HepG2 (cell line): ENCODE measurements around the gene ADM. TPM values are rescaled to one million over a fixed set of nuclear protein-coding genes. Genes with fewer than 3 reads are reported as not detected.

Experiments
- CCAR2 ChIP-seq: fragments of 200-400 bp; formaldehyde crosslinking; optimal IDR thresholded peaks from 2 replicates; pipeline ENCODE3; 2018; ENCODE audit warnings: low read depth, mild to moderate bottlenecking, low read length, moderate library complexity
- GFI1 ChIP-seq: sonication (generic); formaldehyde crosslinking; IDR thresholded peaks from 2 replicates; pipeline ENCODE4 v1.5.0; 2020; ENCODE audit warnings: missing genetic modification reagents, mild to moderate bottlenecking, borderline replicate concordance
- HNRNPLL ChIP-seq: fragments of 200-400 bp; formaldehyde crosslinking; IDR thresholded peaks from 2 replicates; pipeline ENCODE4 v1.6.1; 2017; ENCODE audit warnings: mild to moderate bottlenecking, low read depth, low read length; ENCODE audit not compliant: poor library complexity, severe bottlenecking
- IRF2 ChIP-seq: IDR thresholded peaks from 2 replicates; pipeline ENCODE4 v1.6.1; 2018; ENCODE audit warnings: missing genetic modification reagents, missing compliant biosample characterization
- ISX ChIP-seq: sonication (generic); formaldehyde crosslinking; conservative IDR thresholded peaks from 2 replicates; pipeline ENCODE4 v1.5.0; 2020; ENCODE audit warnings: missing genetic modification reagents
- NFATC3 ChIP-seq: sonication (generic); formaldehyde crosslinking; IDR thresholded peaks from 2 replicates; pipeline ENCODE4 v1.5.1; 2020; ENCODE audit warnings: mild to moderate bottlenecking, missing genetic modification reagents
- SNRNP70 ChIP-seq: fragments of 200-400 bp; formaldehyde crosslinking; IDR thresholded peaks from 2 replicates; pipeline ENCODE4 v1.6.1; 2017; ENCODE audit warnings: mild to moderate bottlenecking, low read depth, low read length, moderate library complexity
- SRSF4 ChIP-seq: fragments of 200-400 bp; formaldehyde crosslinking; IDR thresholded peaks from one replicate; pipeline ENCODE4 v1.6.1; 2018; ENCODE audit warnings: mild to moderate bottlenecking, low read depth, low read length, moderate library complexity; ENCODE audit not compliant: poor library complexity, severe bottlenecking
- SSRP1 ChIP-seq: IDR thresholded peaks from 2 replicates; pipeline ENCODE4 v1.6.1; 2016; ENCODE audit warnings: control low read depth
- TEAD3 ChIP-seq: optimal IDR thresholded peaks from 2 replicates; pipeline ENCODE3; 2016; ENCODE audit warnings: borderline replicate concordance
- ZBTB7B ChIP-seq: sonication (generic); formaldehyde crosslinking; IDR thresholded peaks from 2 replicates; pipeline ENCODE4 v1.4.0; 2020; ENCODE audit warnings: missing genetic modification reagents
- ZMAT3 ChIP-seq: sonication (generic); formaldehyde crosslinking; conservative IDR thresholded peaks from 2 replicates; pipeline ENCODE4 v1.7.0; 2021; ENCODE audit warnings: missing genetic modification reagents
- ZNF207 ChIP-seq: fragments of 450-650 bp; IDR thresholded peaks from 2 replicates; pipeline ENCODE4 v1.6.1; 2016; ENCODE audit warnings: antibody characterized with exemption, borderline replicate concordance
- ZNF280B ChIP-seq: sonication (generic); formaldehyde crosslinking; IDR thresholded peaks from 2 replicates; pipeline ENCODE4 v1.5.0; 2020; ENCODE audit warnings: missing genetic modification reagents, mild to moderate bottlenecking, borderline replicate concordance
- ZNF724P ChIP-seq: sonication (generic); formaldehyde crosslinking; IDR thresholded peaks from 2 replicates; pipeline ENCODE4 v1.8.0; 2022; ENCODE audit warnings: missing genetic modification reagents, borderline replicate concordance
- polyA plus RNA-seq, 8 experiments: library from polyadenylated mRNA; depleted of rRNA in 3 of 8; stranded (reverse) in 7 of 8; unstranded in 1 of 8; fragments of >200 nt; fragmentation: Illumina TruSeq in 4 of 8; extraction: Trizol in 4 of 8; gene quantifications; 2 replicates each; pipeline versions ENCODE4 v1.2.1 to v1.2.3, GENCODE V29; 2011 to 2016; ENCODE audit warnings: low read depth in 4 of 8, missing spikeins in 1 of 8, mixed read lengths in 1 of 8; ENCODE audit not compliant: insufficient read depth in 1 of 8
- total RNA-seq, 5 experiments: library from RNA; depleted of rRNA; stranded (reverse); fragments of >200 nt; fragmentation: Illumina TruSeq; extraction: Trizol; gene quantifications; 2 replicates each; pipeline ENCODE4 v1.2.3, GENCODE V29; 2016; ENCODE audit warnings: low read depth in 1 of 5
- TF ChIP-seq, protein P1 (sequence below): sonication (generic); formaldehyde crosslinking; IDR thresholded peaks from 2 replicates; pipeline ENCODE4 v1.5.0; 2020; ENCODE audit warnings: mild to moderate bottlenecking, missing genetic modification reagents, borderline replicate concordance
- TF ChIP-seq, protein P2 (sequence below): sonication (generic); formaldehyde crosslinking; IDR thresholded peaks from 2 replicates; pipeline ENCODE4 v1.4.0; 2020; ENCODE audit warnings: mild to moderate bottlenecking, low read depth, missing genetic modification reagents

ADM gene
- total and polyA plus RNA-seq, 2 of the 13 experiments (the other 11 are each of a cell fraction or from before 2014, with no cell fraction given): 10.7 to 26.1 TPM

DNA sequence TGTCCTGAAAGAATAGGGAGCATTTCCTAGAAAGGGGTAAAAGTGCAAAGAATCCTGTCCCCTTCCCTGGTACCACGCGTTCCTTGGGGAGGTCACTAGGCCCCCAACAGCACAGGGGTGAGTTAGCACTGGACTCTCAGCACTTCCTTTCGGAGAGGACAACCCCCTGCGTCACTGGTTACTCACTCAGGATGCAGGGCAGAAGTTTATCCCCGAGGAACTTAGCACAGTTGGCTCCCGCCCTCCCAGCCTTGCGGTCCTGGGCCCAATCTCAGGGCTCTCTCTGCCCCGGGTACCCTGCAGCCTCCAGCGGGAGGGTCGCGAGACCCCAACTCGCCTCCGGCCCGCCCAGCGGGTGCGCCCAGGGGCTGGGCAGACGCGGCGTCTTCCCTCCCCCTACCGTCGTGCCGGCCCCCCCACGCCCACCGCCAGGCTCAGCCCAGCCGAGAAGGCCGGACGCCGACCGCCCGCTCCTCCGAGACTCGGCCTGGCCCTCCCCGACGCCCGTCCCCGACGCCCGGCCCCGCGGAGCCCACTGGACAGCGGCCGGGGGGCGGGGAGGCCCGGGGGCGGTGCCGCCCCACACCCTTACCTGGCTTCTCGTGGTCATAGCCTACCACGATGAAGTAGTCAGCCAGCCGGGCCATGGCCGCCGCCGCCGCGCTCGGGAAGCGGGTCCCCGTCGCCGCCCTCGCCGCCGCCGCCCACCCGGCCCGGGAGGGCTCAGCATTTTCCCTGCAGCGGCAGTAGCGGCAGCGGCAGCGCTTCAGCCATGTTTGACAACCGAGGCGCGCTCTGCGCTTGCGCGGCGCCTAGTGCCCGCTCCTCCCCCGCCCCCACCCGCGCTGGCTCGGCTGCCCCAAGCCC, 11.2 kb upstream of the ADM start, which contains the start of gene SBF2 (continued):
- TF ChIP-seq IRF2 (CRISPR knock-in tag) (0 out of 2 replicates have a peak, but pooled peaks have one; percentile 31), ZMAT3 (CRISPR knock-in tag) (no peak; the same call in 1 of the 2 replicates), ZNF724P (no peak), GFI1 (CRISPR knock-in tag) (no peak), SNRNP70 (no peak), NFATC3 (no peak), ISX (CRISPR knock-in tag) (no peak), CCAR2 (no peak), SSRP1 (CRISPR knock-in tag) (no peak), HNRNPLL (peak; percentile 40), TEAD3 (CRISPR knock-in tag) (no peak), ZBTB7B (CRISPR knock-in tag) (peak; percentile 85), SRSF4 (no peak), ZNF207 (no peak), ZNF280B (CRISPR knock-in tag) (no peak; the same call in 1 of the 2 replicates)
- TF ChIP-seq, protein P1, sequence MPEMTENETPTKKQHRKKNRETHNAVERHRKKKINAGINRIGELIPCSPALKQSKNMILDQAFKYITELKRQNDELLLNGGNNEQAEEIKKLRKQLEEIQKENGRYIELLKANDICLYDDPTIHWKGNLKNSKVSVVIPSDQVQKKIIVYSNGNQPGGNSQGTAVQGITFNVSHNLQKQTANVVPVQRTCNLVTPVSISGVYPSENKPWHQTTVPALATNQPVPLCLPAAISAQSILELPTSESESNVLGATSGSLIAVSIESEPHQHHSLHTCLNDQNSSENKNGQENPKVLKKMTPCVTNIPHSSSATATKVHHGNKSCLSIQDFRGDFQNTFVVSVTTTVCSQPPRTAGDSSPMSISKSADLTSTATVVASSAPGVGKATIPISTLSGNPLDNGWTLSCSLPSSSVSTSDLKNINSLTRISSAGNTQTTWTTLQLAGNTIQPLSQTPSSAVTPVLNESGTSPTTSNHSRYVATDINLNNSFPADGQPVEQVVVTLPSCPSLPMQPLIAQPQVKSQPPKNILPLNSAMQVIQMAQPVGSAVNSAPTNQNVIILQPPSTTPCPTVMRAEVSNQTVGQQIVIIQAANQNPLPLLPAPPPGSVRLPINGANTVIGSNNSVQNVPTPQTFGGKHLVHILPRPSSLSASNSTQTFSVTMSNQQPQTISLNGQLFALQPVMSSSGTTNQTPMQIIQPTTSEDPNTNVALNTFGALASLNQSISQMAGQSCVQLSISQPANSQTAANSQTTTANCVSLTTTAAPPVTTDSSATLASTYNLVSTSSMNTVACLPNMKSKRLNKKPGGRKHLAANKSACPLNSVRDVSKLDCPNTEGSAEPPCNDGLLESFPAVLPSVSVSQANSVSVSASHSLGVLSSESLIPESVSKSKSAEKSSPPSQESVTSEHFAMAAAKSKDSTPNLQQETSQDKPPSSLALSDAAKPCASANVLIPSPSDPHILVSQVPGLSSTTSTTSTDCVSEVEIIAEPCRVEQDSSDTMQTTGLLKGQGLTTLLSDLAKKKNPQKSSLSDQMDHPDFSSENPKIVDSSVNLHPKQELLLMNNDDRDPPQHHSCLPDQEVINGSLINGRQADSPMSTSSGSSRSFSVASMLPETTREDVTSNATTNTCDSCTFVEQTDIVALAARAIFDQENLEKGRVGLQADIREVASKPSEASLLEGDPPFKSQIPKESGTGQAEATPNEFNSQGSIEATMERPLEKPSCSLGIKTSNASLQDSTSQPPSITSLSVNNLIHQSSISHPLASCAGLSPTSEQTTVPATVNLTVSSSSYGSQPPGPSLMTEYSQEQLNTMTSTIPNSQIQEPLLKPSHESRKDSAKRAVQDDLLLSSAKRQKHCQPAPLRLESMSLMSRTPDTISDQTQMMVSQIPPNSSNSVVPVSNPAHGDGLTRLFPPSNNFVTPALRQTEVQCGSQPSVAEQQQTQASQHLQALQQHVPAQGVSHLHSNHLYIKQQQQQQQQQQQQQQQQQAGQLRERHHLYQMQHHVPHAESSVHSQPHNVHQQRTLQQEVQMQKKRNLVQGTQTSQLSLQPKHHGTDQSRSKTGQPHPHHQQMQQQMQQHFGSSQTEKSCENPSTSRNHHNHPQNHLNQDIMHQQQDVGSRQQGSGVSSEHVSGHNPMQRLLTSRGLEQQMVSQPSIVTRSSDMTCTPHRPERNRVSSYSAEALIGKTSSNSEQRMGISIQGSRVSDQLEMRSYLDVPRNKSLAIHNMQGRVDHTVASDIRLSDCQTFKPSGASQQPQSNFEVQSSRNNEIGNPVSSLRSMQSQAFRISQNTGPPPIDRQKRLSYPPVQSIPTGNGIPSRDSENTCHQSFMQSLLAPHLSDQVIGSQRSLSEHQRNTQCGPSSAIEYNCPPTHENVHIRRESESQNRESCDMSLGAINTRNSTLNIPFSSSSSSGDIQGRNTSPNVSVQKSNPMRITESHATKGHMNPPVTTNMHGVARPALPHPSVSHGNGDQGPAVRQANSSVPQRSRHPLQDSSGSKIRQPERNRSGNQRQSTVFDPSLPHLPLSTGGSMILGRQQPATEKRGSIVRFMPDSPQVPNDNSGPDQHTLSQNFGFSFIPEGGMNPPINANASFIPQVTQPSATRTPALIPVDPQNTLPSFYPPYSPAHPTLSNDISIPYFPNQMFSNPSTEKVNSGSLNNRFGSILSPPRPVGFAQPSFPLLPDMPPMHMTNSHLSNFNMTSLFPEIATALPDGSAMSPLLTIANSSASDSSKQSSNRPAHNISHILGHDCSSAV (CRISPR knock-in tag): no peak
- TF ChIP-seq, protein P2, sequence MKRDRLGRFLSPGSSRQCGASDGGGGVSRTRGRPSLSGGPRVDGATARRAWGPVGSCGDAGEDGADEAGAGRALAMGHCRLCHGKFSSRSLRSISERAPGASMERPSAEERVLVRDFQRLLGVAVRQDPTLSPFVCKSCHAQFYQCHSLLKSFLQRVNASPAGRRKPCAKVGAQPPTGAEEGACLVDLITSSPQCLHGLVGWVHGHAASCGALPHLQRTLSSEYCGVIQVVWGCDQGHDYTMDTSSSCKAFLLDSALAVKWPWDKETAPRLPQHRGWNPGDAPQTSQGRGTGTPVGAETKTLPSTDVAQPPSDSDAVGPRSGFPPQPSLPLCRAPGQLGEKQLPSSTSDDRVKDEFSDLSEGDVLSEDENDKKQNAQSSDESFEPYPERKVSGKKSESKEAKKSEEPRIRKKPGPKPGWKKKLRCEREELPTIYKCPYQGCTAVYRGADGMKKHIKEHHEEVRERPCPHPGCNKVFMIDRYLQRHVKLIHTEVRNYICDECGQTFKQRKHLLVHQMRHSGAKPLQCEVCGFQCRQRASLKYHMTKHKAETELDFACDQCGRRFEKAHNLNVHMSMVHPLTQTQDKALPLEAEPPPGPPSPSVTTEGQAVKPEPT (CRISPR knock-in tag): no peak
